HG03460 (cell line): ENCODE data around the gene AUTS2.
A peak's percentile ranks its signal among the peaks of the same experiment; 100 is the strongest.

Source experiments
- ATAC-seq: cut with Tn5 transposase; IDR thresholded peaks from one replicate; pipeline ENCODE4 v1.9.1; 2021; ENCODE audit not compliant: unreplicated experiment

Gene AUTS2

GRCh38 chr7:69962186-69963065 is 364.2 kb downstream of the AUTS2 start:
- ATAC-seq = peak; percentile 55

- no peak for ATAC-seq
Measured at GRCh38 chr7:69963393-69963792, 365.1 kb downstream of the AUTS2 start.

GRCh38 chr7:69966766-69967591 is 368.7 kb downstream of the AUTS2 start:
- ATAC-seq = no peak

- peak; percentile 47 for ATAC-seq
Measured at GRCh38 chr7:69967689-69968450, 369.6 kb downstream of the AUTS2 start.

GRCh38 chr7:69968969-69969556 is 370.8 kb downstream of the AUTS2 start:
- no peak for ATAC-seq

DNA sequence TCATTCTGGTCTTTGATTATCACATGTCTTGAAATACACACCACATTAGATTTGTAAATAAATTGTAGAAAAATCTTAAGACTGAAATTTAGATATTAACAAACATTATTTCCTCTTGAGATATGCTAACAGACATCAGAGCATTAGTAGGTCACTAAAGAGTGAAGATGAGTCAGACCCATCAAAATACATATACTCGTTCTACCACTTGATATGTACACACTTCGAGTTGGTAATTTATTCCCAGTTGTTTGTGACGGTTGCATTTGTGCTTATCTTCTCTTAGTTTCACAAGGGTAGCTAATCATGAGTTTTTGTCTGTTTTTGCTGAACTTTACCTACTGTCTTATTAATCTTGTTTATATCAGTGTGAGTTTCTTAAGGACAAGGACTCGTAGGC is 383.4 kb downstream of the AUTS2 start:
- no peak for ATAC-seq

- ATAC-seq = no peak
Measured at GRCh38 chr7:69982197-69982596, 383.9 kb downstream of the AUTS2 start.

- no peak for ATAC-seq
Measured at GRCh38 chr7:69989551-69989950, 391.3 kb downstream of the AUTS2 start.

DNA sequence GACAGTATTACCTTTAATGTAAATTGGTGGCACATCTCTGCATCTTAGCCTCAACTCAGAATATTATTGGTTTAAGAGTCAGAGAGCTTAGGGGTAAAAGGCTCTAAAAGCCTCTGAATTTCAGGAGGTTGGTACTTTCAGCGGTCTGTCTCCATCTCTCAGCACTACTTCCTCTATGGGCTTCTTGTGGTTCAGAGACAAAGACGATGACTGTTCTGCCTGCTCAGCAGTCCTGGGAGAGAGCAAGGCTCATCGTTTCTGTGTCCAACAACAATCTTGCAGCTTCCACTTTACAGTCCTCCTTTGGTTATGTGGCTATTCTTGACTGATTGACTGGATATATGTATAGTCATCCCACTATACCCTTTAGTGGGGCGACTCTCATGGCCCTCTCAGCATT is 394.7 kb downstream of the AUTS2 start:
- ATAC-seq = peak; percentile 71

- ATAC-seq = no peak
Measured at GRCh38 chr7:69994218-69994617, 395.9 kb downstream of the AUTS2 start.

DNA sequence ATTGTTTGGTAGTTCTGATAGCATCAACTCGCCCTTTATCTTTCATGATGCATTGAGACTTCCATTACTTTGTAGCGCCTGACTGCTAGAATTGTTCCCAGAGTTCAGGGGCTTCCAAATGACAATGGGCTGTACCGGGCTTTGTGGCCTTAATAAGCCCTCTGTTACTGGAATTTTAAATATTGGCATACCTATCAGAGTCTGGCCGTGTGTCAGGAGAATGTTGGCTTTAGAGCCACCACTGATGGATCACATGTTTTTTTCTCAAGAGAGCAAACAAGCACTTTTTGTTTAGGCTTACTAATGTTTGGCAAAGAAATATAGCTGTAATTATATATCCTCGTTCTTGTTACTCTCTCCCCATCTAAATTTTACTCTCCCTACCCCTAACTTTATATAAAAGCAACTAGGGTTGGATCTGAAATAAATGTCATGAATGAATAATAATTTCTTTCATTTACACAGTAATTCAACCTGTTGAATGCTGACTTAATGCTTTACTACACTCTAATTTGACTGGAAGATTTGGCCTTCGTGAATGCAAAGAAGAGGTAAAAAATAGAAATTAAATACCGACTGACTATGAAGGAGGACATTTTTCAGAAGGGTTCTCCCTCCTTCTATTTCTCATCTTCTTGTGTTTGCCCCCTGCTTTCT is 396.7 kb downstream of the AUTS2 start:
- ATAC-seq = no peak

- no peak for ATAC-seq
Measured at GRCh38 chr7:69996121-69996520, 397.8 kb downstream of the AUTS2 start.

- ATAC-seq = no peak
Measured at GRCh38 chr7:70000737-70001348, 402.6 kb downstream of the AUTS2 start.

DNA sequence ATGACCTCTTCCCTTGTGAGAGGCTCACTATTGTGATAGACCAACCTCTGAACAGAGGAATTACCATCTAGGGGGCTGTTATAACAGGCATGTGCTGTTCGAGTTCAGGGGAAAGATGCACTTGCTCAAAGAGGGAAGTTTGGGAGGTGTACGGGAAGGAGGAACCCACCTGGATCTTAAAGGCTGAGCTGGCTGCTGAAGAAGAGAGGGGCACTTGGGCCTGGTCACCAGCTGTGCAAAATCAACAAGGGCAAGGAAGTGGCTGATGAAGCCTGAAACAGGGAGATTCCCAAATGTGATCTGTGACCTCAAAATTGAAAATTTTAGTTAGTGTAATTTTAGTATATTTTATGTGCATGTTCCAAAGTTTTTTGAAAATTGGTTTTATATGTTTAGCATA is 407.2 kb downstream of the AUTS2 start:
- ATAC-seq = no peak

DNA sequence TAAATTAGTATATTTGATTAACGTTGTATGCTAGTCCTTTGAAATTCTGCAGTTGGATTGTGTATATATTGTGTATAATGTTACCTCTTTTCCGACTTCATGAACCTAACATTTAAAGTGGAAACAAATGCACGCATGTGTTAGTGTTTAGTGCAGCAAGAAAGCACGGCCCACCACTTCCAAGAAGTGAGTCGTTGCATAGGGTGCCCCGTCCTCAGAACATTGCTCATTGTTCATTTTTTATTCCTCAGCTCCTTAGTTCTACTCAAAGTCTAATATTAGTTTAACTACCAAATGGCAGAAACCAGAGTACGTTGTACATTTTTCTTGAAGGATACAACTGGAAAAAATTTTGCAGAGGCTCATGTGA is 407.6 kb downstream of the AUTS2 start:
- ATAC-seq = no peak

GRCh38 chr7:70006261-70006920 is 408.1 kb downstream of the AUTS2 start:
- no peak for ATAC-seq

GRCh38 chr7:70008466-70008865 is 410.2 kb downstream of the AUTS2 start:
- no peak for ATAC-seq

DNA sequence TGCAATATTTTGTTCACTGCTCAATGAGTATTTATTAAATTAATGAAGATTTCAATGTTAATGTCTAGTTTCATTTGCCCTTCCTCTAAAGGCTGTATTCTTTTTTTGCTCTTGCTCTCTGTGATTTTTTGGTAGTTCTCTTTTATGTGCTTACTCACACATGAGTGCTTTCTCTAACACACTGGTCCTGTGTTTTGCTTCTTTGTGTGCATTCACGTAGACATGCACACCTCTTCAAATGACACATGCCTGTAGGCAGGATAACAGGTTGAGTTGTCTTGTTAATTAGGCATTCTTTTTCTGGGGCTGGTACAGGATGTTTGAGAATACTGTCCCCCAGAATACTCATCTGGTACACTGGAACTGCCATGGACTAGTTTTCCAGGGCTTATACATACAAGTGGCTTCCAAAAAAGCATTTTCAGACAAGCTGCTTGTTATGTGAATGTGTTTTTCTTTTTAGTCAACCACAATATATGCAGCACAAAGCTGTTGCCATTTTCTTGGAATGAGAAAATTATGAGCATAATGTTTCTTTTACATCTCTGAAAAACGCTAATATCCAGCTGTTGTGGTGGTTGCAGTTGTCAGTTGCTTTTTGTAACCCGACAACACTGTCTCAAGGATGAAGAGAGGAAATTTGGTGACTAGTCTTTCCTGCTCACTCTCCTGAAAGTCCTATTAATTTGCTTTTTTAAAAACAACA is 416.4 kb downstream of the AUTS2 start:
- no peak for ATAC-seq

DNA sequence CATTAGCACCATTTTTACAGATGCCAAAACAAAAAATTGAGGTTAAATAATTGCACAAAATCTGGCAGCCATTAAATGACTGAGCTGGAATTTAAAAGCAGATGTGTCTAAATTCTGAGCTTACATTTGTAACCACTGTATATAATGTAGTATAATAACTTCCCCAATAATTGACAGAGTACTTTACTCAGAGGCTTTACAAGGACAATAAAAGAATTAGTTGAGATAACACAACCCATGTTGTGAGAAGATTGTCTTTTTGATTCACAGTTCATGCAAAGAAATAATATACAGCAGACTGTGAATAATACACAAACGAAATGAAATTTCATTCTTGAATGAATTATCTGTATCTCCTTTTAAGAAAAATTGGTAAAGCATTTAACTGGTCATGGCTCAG is 417.1 kb downstream of the AUTS2 start:
- no peak for ATAC-seq
